RKO (cell line): Measurements from ENCODE around the gene FARP1.

ENCODE experiments used
- DNase-seq: peaks from one replicate; pipeline ENCODE4 v3.0.0-alpha.2; 2016; ENCODE audit warnings: low spot score

FARP1 gene

GRCh38 chr13:98175823-98176222 lies 32.9 kb downstream of the FARP1 start:
- no peak for DNase-seq

DNA sequence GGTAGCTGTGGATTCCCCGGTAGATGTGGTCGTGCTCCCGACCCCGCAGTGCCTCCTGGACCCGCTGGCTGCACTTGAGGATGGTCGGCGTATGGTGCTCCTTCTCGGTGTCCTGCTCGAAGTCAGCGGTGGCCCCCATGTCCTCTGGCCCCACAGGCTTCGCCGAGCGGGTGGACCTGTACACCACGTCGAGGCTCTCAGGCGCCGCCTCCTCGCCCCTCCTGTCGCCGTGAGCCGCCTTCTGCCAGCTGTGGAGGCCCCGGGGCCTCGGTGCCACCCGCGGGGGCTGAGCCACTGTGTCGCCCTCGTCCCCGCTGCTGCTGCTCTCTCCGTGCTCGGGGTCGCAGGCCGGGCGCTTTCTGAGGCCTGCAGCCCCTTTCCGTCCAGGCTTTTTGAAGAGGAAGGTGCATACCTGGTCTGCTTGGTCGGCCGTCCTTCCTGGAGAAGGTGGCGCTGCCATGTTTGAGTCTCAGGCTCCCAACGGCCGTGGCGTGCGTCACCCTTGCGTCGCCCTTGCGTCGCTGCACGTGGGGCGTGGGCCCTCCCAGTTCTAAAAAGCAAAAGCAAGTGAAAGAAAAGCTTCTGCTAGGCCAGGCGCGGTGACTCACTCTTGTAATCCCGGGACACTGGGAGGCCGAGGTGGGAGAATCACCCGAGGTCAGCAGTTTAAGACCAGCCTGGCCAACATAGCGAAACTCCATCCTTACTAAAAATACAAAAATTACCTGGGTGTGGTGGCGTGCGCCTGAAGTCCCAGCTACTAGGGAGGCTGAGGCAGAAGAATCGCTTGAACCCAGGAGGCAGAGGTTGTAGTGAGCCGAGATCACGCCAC lies 34.1 kb downstream of the FARP1 start, which contains the start of gene RNF113B:
TSS of gene RNF113B (minus strand) at position 493 of the 832 bp plus-strand sequence. CDS start at position 460, 33 bp downstream.
- no peak for DNase-seq

DNA sequence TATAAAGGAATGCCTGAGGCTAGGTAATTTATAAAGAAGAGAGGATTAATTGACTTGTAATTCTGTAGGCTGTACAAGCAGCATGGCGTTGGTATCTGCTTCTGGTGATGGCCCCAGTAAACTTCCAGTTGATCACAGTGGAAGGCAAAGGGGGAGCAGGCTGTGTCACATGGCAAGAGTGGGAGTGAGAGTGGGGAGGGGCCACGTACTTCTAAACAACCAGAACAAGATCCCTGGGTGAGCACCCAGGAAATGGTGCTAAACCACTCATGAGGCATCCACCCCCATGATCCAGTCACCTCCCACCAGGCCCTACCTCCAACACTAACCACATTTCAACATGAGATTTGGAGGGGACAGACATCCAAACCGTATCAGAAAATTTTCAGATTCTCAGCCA lies 37.2 kb downstream of the FARP1 start:
- no peak for DNase-seq

DNA sequence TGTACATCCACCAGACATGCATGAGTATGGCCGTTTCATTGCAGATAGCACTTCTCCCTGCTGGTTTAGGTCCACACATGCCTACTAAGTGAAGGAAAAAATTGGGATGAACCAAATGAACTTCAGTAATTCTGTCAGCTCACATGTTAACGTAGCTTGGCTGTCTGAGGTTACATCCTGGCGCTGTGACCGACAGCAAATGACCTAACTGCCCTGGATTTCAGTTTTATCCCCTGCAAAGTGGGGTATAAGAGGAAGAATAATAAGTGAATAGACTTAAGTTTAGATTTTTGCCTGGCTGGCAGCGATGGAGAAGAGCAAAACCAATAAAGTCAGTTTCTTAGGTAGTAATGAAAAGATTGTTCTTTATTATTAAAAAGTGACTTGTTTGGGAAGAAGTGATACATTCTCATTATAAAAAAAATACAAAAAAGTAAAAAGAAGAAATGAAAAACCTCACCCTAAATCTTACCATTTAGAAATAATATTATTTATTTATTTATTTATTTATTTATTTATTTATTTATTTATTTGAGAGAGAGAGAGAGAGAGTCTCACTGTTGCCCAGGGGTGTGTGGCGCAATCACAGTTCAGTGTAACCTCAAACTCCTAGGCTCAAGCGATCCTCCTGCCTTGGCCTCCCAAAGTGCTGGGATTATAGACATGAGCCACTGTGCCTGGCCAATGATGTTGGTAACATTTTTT lies 38.4 kb downstream of the FARP1 start:
- no peak for DNase-seq

- no peak for DNase-seq
Observed at GRCh38 chr13:98182153-98182552, 39.3 kb downstream of the FARP1 start.

GRCh38 chr13:98182589-98182988 lies 39.7 kb downstream of the FARP1 start:
- no peak for DNase-seq

GRCh38 chr13:98184792-98185191 lies 41.9 kb downstream of the FARP1 start:
- no peak for DNase-seq

- DNase-seq, result no peak
Observed at GRCh38 chr13:98187155-98187964, 44.5 kb downstream of the FARP1 start.

DNA sequence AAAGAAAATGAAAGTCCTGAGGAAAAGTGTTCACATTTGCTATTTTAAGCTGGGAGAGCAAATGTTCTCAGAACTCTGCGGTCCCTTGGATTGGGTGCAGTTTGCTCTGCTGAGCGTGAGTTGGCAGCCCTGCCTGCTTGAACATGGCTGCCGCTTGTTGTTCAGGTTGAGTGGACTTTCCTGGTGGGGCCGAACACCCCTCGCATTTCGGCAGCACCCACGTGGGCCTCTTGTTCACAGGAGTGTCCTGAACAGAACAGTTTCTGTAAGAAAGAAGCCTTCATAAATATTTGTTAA lies 45.0 kb downstream of the FARP1 start:
- no peak for DNase-seq

DNA sequence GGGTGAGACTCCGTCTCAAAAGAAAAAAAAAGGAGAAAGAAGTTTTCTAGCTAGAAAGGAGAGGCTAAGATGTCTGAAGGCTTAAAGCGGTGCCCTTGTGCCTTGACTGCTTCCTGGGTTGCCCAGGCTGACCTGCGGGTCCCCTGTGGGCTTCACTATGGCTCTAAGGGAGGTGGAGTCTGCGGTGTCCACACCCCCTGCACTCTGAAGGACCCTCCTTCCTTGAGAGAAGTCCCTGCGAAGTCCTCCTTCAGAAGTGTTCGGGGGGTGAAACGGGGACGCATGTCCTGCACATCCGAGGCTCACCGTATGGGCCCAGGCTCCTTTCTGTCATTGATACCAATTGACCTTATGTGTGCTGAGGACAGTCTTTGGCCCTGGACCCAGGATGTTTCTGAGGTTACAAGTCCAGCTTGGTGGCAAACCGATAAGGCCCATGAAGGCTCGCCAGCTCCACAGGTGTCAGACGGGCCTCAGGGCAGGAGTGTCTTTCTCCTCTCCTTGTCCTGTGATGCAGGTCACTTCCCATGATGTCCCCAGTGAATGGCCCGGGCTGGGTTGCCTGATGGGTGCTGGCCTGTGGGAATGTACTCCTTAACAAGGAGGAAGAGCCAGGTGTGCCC lies 45.8 kb downstream of the FARP1 start:
- no peak for DNase-seq

DNA sequence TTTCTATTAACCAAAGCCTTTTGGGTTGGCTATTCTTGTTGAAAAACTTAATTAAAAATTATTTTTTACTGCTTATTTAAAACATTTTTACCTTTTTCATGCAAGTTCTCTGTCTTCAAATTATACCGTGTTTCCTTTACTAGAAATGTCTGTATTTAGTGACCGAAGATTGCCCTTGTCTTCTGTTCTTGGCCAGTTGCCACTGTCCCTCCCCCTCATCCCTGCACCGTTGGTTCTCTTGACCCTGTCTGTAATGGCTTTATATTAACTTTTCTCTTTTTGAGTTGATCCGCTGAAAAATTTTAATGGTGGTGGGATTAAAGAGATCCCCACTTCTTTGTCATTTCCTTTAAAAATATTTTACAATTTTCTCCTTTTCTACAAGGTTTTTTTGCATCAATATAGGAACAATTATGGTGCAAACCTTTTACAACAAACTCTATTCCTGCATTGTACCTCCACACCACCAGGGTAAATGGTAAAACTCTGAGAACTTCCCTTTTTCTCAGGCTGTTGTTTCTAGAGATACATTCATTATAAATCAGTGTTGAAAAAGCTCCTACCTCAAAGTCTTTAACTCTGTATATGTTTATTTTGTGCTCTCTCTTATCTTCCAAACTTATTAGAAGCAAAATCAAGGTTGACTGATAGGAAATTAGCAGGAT lies 47.1 kb downstream of the FARP1 start:
- no peak for DNase-seq

DNA sequence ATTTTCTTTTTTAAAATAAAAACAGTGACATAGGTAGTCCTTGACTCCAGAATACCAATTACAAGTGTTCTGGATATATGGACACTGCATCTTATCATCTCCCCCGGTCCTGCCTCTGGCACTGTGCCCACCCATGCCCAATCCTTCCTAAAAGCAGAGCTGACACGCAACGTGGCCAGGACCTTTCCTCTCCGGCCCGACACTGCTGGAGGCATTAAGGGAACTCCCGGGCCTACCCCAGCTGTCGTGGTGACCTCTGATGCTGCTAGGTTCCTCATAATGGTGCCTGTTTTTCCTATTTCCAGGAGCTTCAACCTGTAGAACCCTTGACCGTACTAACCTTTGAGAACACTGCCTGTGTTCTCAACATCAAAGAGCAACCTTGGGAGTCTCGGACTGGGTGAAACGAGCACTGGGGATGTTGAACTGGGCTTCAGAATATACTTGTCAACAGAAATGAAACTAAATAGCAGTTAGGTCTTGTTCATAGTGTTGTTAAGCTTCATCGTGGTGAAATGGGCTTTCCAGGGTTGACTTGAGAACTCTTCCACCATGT lies 48.1 kb downstream of the FARP1 start:
- DNase-seq, result no peak

- no peak for DNase-seq
Observed at GRCh38 chr13:98192008-98192407, 49.1 kb downstream of the FARP1 start.

DNA sequence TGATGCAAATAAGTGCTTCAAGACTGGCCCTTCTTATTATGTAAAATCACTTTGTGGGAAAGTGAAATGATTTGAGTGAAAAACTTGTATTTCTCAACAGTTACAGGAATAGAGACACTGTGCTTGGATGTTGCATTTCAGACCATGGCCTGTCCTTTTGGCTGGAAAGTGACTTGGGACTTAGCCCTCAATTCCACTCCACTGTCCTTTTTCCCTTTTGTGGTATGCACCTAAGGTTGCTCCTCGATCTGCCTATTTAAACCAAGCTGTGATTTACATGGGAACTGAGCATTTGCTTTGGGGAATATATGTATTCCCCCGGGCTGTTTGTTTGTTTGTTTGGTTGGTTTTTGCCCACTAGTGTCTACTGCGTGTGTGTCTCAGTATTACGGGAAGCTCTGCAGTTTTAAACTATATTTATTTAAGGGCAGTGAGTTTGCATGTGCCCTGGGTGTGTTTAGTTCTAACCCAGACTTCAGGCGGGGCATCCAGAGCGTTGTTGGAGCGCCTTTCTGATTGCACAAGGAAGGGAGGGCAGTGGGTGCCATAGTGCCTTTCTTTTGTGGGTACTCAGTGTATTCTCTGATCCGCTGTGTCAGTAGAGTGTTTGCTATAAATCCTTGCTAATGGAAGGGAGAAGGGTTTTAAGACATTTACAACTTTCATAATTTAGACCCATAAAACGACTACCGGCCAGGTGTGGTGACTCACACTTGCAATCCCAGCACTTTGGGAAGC lies 52.3 kb downstream of the FARP1 start:
- no peak for DNase-seq

DNA sequence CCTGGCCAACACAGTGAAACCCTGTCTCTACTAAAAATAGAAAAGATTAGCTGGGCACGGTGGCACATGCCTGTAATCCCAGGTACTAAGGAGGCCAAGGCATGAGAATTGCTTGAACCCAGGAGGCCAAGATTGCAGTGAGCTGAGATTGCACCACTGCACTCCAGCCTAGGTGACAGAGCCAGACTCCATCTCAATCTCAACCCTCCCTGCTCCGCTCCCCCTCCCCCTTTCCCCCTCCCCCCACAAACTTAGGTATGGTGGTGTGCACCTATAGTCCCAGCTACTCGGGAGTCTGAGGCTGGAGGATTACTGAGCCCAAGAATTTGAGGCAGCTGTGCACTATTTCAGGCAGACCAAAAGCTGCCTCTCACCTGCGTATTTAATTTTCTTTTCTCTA lies 55.8 kb downstream of the FARP1 start:
- DNase-seq, result no peak

DNA sequence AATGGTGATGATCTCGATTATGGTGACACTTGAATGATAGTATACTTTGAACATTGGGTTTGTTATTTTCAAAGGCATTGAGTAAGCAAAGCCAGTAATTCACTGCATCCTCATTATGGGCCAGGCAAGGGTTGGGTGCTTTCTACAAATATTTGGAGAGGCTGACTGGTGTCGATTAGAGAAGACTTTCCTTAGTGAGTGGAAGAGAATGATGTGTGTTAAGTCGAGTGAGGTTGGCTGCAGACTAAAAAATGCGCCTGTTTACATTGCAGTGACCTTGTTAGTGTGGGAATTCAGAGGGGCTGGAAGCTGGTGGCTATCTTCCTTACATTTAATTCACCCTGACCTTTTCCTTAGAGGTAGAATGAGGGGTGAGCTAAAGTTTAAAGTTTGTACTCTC lies 56.6 kb downstream of the FARP1 start:
- DNase-seq, result no peak

DNA sequence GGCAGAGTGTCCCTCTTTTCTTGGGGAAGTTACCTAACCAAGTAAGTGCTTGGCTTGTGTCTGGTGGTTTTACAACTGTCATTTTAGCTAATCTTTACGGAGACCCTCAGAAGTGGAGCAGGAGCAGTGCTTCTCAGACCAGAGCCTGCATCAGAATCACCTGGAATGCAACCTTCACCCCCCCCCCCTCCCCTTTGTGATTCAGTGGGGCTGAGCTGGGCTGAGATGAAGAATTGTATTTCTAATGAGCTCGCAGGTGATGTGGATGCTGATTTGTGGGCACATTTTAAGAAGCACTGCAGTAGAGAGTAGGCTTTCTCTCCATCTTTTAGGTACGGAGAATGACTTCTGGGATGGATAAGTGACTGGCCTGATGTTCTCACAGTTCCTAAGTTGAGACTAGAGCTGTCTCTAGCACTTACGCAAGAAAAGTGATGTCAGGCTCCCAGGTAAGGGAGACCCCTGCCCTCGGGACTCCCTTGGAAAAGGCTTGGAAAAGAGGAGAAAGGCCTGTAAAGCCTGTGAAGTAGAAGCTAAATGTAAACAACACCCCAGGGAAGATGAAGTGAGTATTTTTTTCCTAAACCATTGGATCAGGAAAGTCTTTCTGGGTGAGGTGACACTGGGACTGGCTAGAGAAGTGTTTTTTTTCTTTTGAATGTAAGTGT lies 57.5 kb downstream of the FARP1 start:
- no peak for DNase-seq

- DNase-seq, result no peak
Observed at GRCh38 chr13:98201189-98201588, 58.3 kb downstream of the FARP1 start.

- DNase-seq, result no peak
Observed at GRCh38 chr13:98201984-98202383, 59.1 kb downstream of the FARP1 start.

DNA sequence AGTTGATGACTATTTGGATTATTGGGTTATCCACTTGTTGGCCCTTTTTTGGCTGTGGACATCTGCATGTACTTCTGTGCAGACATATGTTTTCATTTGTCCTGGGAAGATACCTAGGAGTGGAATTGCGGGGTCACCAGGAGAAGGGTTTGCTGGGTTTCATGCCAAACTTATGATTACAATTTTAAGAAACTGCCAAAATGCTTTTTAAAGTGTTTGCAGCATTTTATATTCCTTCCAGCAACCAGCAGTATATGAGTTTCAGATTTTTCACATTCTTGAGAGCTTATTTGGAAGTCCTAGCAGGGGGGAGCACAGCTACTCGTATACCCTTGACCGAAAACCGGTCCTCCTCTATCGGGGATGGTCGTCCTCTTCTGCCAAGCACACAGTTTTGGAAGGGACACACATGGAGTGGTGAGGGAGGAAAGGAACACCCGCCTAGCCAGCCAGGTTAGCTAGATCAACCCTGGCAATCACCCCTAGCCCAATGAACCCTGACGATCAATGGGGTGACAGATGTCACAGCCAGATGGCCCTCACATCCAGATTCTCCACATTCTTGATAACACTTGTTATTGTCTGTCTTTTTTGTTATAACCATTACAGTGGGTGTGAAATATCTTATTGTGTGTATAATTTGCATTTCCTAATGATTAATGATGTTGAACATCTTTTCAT lies 60.9 kb downstream of the FARP1 start:
- DNase-seq, result no peak
